HepG2 (cell line): ENCODE data around the gene RAP1A. TPM values are rescaled to one million over a fixed set of nuclear protein-coding genes. Genes with fewer than 3 reads are reported as not detected.

Experiments used
- GPN1 ChIP-seq: sonication (generic); formaldehyde crosslinking; IDR thresholded peaks from 2 replicates; pipeline ENCODE4 v1.5.1; 2020; ENCODE audit warnings: missing genetic modification reagents, borderline replicate concordance
- GZF1 ChIP-seq: sonication (generic); formaldehyde crosslinking; IDR thresholded peaks from 2 replicates; pipeline ENCODE4 v1.5.1; 2020; ENCODE audit warnings: mild to moderate bottlenecking, missing genetic modification reagents
- HNRNPLL ChIP-seq: fragments of 200-400 bp; formaldehyde crosslinking; IDR thresholded peaks from 2 replicates; pipeline ENCODE4 v1.6.1; 2017; ENCODE audit warnings: mild to moderate bottlenecking, low read depth, low read length; ENCODE audit not compliant: poor library complexity, severe bottlenecking
- KAT2B ChIP-seq: fragments of 150-350 bp; IDR thresholded peaks from 2 replicates; pipeline ENCODE4 v1.6.1; 2014; ENCODE audit warnings: low read depth, low read length, borderline replicate concordance
- MATR3 ChIP-seq: sonication (generic); formaldehyde crosslinking; IDR thresholded peaks from 2 replicates; pipeline ENCODE4 v1.4.0; 2020; ENCODE audit warnings: missing genetic modification reagents
- MBD4 ChIP-seq: IDR thresholded peaks from 2 replicates; pipeline ENCODE4 v1.6.1; 2012; ENCODE audit warnings: low read length, inconsistent platforms, borderline replicate concordance
- MEF2D ChIP-seq: sonication (generic); formaldehyde crosslinking; IDR thresholded peaks from 2 replicates; pipeline ENCODE4 v1.5.1; 2020; ENCODE audit warnings: mild to moderate bottlenecking, missing genetic modification reagents
- NFE2 ChIP-seq: sonication (generic); formaldehyde crosslinking; IDR thresholded peaks from 2 replicates; pipeline ENCODE4 v1.4.0; 2020; ENCODE audit warnings: missing genetic modification reagents
- SP1 ChIP-seq, 2 experiments: fragments of 450-650 bp in 1 of 2; sonication (generic) in 1 of 2; formaldehyde crosslinking in 1 of 2; IDR thresholded peaks; 2 replicates each; pipeline versions ENCODE4 v1.4.0 to v1.6.1; 2016 to 2020; ENCODE audit warnings: missing genetic modification reagents in 1 of 2
- ZBTB38 ChIP-seq: sonication (generic); formaldehyde crosslinking; IDR thresholded peaks from 2 replicates; pipeline ENCODE4 v1.5.1; 2020; ENCODE audit warnings: mild to moderate bottlenecking, missing genetic modification reagents
- ZMYM3 ChIP-seq: sonication (generic); formaldehyde crosslinking; IDR thresholded peaks from 2 replicates; pipeline ENCODE4 v1.5.1; 2020; ENCODE audit warnings: mild to moderate bottlenecking, missing genetic modification reagents
- ZNF331 ChIP-seq: sonication (generic); formaldehyde crosslinking; IDR thresholded peaks from 2 replicates; pipeline ENCODE4 v1.4.0; 2020; ENCODE audit warnings: missing genetic modification reagents
- ZNF589 ChIP-seq: sonication (generic); formaldehyde crosslinking; conservative IDR thresholded peaks from 2 replicates; pipeline ENCODE4 v1.8.0; 2022; ENCODE audit warnings: mild to moderate bottlenecking, moderate library complexity, missing genetic modification reagents
- ZNF672 ChIP-seq: sonication (generic); formaldehyde crosslinking; IDR thresholded peaks from 2 replicates; pipeline ENCODE4 v1.8.1; 2022; ENCODE audit warnings: missing genetic modification reagents
- ZNF773 ChIP-seq: sonication (generic); formaldehyde crosslinking; IDR thresholded peaks from 2 replicates; pipeline ENCODE4 v1.4.0; 2020; ENCODE audit warnings: missing genetic modification reagents, borderline replicate concordance
- polyA plus RNA-seq, 8 experiments: library from polyadenylated mRNA; depleted of rRNA in 3 of 8; stranded (reverse) in 7 of 8; unstranded in 1 of 8; fragments of >200 nt; fragmentation: Illumina TruSeq in 4 of 8; extraction: Trizol in 4 of 8; gene quantifications; 2 replicates each; pipeline versions ENCODE4 v1.2.1 to v1.2.3, GENCODE V29; 2011 to 2016; ENCODE audit warnings: low read depth in 4 of 8, missing spikeins in 1 of 8, mixed read lengths in 1 of 8; ENCODE audit not compliant: insufficient read depth in 1 of 8
- total RNA-seq, 5 experiments: library from RNA; depleted of rRNA; stranded (reverse); fragments of >200 nt; fragmentation: Illumina TruSeq; extraction: Trizol; gene quantifications; 2 replicates each; pipeline ENCODE4 v1.2.3, GENCODE V29; 2016; ENCODE audit warnings: low read depth in 1 of 5
- TF ChIP-seq, protein P1 (sequence below): sonication (generic); formaldehyde crosslinking; IDR thresholded peaks from 2 replicates; pipeline ENCODE4 v1.5.1; 2020; ENCODE audit warnings: missing genetic modification reagents, mild to moderate bottlenecking, borderline replicate concordance
- TF ChIP-seq, protein P2 (sequence below): sonication (generic); formaldehyde crosslinking; IDR thresholded peaks from 2 replicates; pipeline ENCODE4 v1.4.0; 2020; ENCODE audit warnings: low read depth, mild to moderate bottlenecking, missing genetic modification reagents
- TF ChIP-seq, protein P3 (sequence below): IDR thresholded peaks from 2 replicates; pipeline ENCODE4 v1.6.1; 2018; ENCODE audit warnings: missing genetic modification reagents, mild to moderate bottlenecking, missing compliant biosample characterization
- TF ChIP-seq, protein P4 (sequence below): fragments of 450-650 bp; IDR thresholded peaks from 2 replicates; pipeline ENCODE4 v1.6.1; 2016
- TF ChIP-seq, protein P5 (sequence below): sonication (generic); formaldehyde crosslinking; conservative IDR thresholded peaks from 2 replicates; pipeline ENCODE4 v1.4.0; 2020; ENCODE audit warnings: missing genetic modification reagents
- TF ChIP-seq, protein P6 (sequence below): sonication (generic); formaldehyde crosslinking; IDR thresholded peaks from 2 replicates; pipeline ENCODE4 v1.8.1; 2022; ENCODE audit warnings: mild to moderate bottlenecking, missing genetic modification reagents

Gene RAP1A
- total and polyA plus RNA-seq, 2 of the 13 experiments (the other 11 are each of a cell fraction or from before 2014, with no cell fraction given): 19.0 to 20.7 TPM

DNA sequence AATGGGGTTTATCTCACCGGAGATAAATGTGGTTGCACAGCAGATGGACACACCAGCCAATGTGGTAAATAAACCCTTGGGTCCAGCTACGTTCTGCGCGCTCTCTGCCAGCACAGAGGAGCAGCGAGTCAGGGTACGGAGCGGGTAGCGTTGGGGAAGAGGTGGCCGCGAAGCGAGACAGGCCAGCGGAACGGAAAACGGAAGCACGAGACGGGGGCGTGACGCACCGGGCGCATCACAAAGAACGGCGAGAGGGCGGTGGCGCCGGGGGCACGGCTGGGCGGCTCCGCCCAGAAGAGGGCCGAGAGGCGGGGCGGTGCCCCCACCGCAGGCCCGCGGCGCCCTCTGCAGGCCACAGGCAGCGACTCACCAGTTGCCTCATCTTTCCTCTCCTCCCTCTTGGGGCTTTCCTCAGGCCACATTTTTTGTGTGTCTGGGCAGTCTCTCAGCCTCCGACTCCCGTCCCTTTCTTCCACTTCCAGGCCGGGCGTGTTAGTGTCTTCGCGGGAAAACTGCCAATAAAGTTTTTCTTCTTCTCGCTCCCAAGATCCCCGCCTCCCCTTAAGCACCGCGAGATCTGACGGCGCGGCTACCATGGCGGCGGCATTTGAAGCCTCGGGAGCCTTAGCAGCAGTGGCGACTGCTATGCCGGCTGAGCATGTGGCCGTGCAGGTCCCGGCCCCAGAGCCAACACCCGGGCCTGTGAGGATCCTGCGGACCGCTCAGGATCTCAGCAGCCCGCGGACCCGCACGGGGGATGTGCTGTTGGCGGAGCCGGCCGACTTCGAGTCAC, 135.9 kb downstream of the RAP1A start, which contains the start of gene DDX20 (continued):
- no peak; the same call in 1 of the 2 replicates for TF ChIP-seq ZBTB38
- TF ChIP-seq, protein P1, sequence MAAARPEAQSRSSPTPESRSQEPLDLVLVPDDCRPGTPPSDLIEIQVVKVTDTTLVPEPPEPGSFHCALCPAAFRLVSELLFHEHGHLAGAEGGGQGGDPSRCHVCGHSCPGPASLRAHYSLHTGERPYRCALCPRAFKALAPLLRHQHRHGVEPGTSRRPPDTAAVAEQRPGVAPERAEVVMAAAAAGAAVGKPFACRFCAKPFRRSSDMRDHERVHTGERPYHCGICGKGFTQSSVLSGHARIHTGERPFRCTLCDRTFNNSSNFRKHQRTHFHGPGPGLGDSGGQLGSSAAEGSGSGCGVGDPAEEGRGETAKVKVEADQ (CRISPR knock-in tag): no peak
- TF ChIP-seq MEF2D: peak; percentile 21; the same call in 1 of the 2 replicates
- no peak for TF ChIP-seq ZNF672
- TF ChIP-seq, protein P2, sequence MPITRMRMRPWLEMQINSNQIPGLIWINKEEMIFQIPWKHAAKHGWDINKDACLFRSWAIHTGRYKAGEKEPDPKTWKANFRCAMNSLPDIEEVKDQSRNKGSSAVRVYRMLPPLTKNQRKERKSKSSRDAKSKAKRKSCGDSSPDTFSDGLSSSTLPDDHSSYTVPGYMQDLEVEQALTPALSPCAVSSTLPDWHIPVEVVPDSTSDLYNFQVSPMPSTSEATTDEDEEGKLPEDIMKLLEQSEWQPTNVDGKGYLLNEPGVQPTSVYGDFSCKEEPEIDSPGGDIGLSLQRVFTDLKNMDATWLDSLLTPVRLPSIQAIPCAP (CRISPR knock-in tag): no peak
- TF ChIP-seq GZF1 (CRISPR knock-in tag): no peak
- TF ChIP-seq SP1 (IDR thresholded peaks at IDR 0.05): peak; percentile 38; the same call in 1 of the 2 replicates
- peak; percentile 85; the same call in 1 of the 2 replicates for TF ChIP-seq SP1 (CRISPR knock-in tag; IDR thresholded peaks at IDR 0.05)
- TF ChIP-seq KAT2B: no peak
- TF ChIP-seq, protein P3, sequence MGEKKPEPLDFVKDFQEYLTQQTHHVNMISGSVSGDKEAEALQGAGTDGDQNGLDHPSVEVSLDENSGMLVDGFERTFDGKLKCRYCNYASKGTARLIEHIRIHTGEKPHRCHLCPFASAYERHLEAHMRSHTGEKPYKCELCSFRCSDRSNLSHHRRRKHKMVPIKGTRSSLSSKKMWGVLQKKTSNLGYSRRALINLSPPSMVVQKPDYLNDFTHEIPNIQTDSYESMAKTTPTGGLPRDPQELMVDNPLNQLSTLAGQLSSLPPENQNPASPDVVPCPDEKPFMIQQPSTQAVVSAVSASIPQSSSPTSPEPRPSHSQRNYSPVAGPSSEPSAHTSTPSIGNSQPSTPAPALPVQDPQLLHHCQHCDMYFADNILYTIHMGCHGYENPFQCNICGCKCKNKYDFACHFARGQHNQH (CRISPR knock-in tag): peak; percentile 78
- TF ChIP-seq GPN1 (CRISPR knock-in tag): no peak
- peak; percentile 68 for TF ChIP-seq HNRNPLL
- TF ChIP-seq ZMYM3 (CRISPR knock-in tag): no peak
- no peak for TF ChIP-seq MBD4
- TF ChIP-seq, protein P4, sequence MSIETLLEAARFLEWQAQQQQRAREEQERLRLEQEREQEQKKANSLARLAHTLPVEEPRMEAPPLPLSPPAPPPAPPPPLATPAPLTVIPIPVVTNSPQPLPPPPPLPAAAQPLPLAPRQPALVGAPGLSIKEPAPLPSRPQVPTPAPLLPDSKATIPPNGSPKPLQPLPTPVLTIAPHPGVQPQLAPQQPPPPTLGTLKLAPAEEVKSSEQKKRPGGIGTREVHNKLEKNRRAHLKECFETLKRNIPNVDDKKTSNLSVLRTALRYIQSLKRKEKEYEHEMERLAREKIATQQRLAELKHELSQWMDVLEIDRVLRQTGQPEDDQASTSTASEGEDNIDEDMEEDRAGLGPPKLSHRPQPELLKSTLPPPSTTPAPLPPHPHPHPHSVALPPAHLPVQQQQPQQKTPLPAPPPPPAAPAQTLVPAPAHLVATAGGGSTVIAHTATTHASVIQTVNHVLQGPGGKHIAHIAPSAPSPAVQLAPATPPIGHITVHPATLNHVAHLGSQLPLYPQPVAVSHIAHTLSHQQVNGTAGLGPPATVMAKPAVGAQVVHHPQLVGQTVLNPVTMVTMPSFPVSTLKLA: peak; percentile 37; the same call in 1 of the 2 replicates
- TF ChIP-seq NFE2 (CRISPR knock-in tag): 0 out of 2 replicates have a peak, but pooled peaks have one; percentile 27
- no peak for TF ChIP-seq MATR3 (CRISPR knock-in tag)
- 0 out of 2 replicates have a peak, but pooled peaks have one; percentile 49 for TF ChIP-seq ZNF589 (CRISPR knock-in tag)
- TF ChIP-seq, protein P5, sequence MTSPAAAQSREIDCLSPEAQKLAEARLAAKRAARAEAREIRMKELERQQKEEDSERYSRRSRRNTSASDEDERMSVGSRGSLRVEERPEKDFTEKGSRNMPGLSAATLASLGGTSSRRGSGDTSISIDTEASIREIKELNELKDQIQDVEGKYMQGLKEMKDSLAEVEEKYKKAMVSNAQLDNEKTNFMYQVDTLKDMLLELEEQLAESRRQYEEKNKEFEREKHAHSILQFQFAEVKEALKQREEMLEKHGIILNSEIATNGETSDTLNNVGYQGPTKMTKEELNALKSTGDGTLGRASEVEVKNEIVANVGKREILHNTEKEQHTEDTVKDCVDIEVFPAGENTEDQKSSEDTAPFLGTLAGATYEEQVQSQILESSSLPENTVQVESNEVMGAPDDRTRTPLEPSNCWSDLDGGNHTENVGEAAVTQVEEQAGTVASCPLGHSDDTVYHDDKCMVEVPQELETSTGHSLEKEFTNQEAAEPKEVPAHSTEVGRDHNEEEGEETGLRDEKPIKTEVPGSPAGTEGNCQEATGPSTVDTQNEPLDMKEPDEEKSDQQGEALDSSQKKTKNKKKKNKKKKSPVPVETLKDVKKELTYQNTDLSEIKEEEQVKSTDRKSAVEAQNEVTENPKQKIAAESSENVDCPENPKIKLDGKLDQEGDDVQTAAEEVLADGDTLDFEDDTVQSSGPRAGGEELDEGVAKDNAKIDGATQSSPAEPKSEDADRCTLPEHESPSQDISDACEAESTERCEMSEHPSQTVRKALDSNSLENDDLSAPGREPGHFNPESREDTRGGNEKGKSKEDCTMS (CRISPR knock-in tag): no peak
- 0 out of 2 replicates have a peak, but pooled peaks have one; percentile 63 for TF ChIP-seq ZNF773 (CRISPR knock-in tag)
- TF ChIP-seq, protein P6, sequence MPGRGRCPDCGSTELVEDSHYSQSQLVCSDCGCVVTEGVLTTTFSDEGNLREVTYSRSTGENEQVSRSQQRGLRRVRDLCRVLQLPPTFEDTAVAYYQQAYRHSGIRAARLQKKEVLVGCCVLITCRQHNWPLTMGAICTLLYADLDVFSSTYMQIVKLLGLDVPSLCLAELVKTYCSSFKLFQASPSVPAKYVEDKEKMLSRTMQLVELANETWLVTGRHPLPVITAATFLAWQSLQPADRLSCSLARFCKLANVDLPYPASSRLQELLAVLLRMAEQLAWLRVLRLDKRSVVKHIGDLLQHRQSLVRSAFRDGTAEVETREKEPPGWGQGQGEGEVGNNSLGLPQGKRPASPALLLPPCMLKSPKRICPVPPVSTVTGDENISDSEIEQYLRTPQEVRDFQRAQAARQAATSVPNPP (CRISPR knock-in tag): 0 out of 2 replicates have a peak, but pooled peaks have one; percentile 33
- peak; percentile 42; the same call in 1 of the 2 replicates for TF ChIP-seq ZNF331
